PC-3 (cell line): Measurements from ENCODE around the gene AP1M1. TPM values are rescaled to one million over a fixed set of nuclear protein-coding genes. Genes with fewer than 3 reads are reported as not detected.

Experiments used
- ATAC-seq: fragments of 200-7000 bp; cut with Tn5 transposase; 2 replicates; pipeline ENCODE4 v1.9.1; 2020; ENCODE audit warnings: mild to moderate bottlenecking, moderate library complexity
- BruUV-seq: library from RNA; stranded (reverse); fragments of 400-500 nt; replicated peaks from 2 replicates; lab custom pipeline; 2021; lab: Mats Ljungman, UMichigan
- CTCF ChIA-PET: fragments of 300-600 bp; sonication (Branson Sonifier 250); formaldehyde crosslinking; loops from one replicate; lab custom pipeline; 2022; ENCODE audit warnings: antibody characterized with exemption; lab: Charles Lee
- POLR2A ChIA-PET: fragments of 300-600 bp; sonication (Branson Sonifier 250); formaldehyde crosslinking; loops from one replicate; lab custom pipeline; 2022; ENCODE audit warnings: antibody characterized with exemption; ENCODE audit not compliant: unreplicated experiment; lab: Charles Lee
- DNase-seq: peaks from one replicate; pipeline ENCODE4 v3.0.0-alpha.2; 2015
- H2AFZ ChIP-seq: fragments of 300-600 bp; sonication (generic); 2 replicates; pipeline ENCODE4 v1.6.0; 2016; ENCODE audit warnings: antibody characterized with exemption, low read length
- H3F3A ChIP-seq: fragments of 300-600 bp; sonication (generic); one replicate; pipeline ENCODE4 v1.6.0; 2017; ENCODE audit warnings: antibody characterized with exemption, low read length, control low read depth, mild to moderate bottlenecking; ENCODE audit not compliant: unreplicated experiment
- H3K27ac ChIP-seq: fragments of 300-600 bp; sonication (generic); 2 replicates; pipeline ENCODE4 v1.5.1; 2016; ENCODE audit warnings: mild to moderate bottlenecking, low read length
- H3K27me3 ChIP-seq: fragments of 300-600 bp; sonication (generic); 2 replicates; pipeline ENCODE4 v1.6.1; 2016; ENCODE audit warnings: low read length, mixed read lengths
- H3K36me3 ChIP-seq: fragments of 300-600 bp; sonication (generic); 2 replicates; pipeline ENCODE4 v1.6.1; 2016; ENCODE audit warnings: low read depth, mixed run types, low read length, mixed read lengths
- H3K4me1 ChIP-seq: fragments of 300-600 bp; sonication (generic); 2 replicates; pipeline ENCODE4 v1.5.1; 2016; ENCODE audit warnings: low read length; ENCODE audit not compliant: insufficient read depth
- H3K4me2 ChIP-seq: fragments of 300-600 bp; sonication (generic); 2 replicates; pipeline ENCODE4 v1.6.0; 2016; ENCODE audit warnings: low read length
- H3K4me3 ChIP-seq: fragments of 300-600 bp; sonication (generic); 2 replicates; pipeline ENCODE4 v1.5.1; 2016; ENCODE audit warnings: mild to moderate bottlenecking, low read length, mixed read lengths
- H3K79me2 ChIP-seq: fragments of 300-600 bp; sonication (generic); 2 replicates; pipeline ENCODE4 v1.6.1; 2017; ENCODE audit warnings: low read length, mixed read lengths
- H3K9ac ChIP-seq: fragments of 300-600 bp; sonication (generic); 2 replicates; pipeline ENCODE4 v1.6.0; 2016; ENCODE audit warnings: mild to moderate bottlenecking, low read length
- H3K9me2 ChIP-seq: fragments of 300-600 bp; sonication (generic); replicated peaks from 2 replicates; pipeline ENCODE4 v1.6.1; 2016; ENCODE audit warnings: mixed run types, low read length, mixed read lengths
- H3K9me3 ChIP-seq: fragments of 300-600 bp; sonication (generic); 2 replicates; pipeline ENCODE4 v1.6.1; 2016; ENCODE audit warnings: low read length, mixed read lengths
- H4K20me1 ChIP-seq: fragments of 300-600 bp; sonication (generic); 2 replicates; pipeline ENCODE4 v1.6.1; 2016; ENCODE audit warnings: low read length, mixed read lengths
- EZH2 ChIP-seq: fragments of 300-600 bp; sonication (generic); IDR thresholded peaks from one replicate; pipeline ENCODE4 v1.6.1; 2017; ENCODE audit warnings: antibody characterized with exemption, mild to moderate bottlenecking, low read length; ENCODE audit not compliant: unreplicated experiment
- EZH2phosphoT487 ChIP-seq: fragments of 300-600 bp; sonication (generic); IDR thresholded peaks from 2 replicates; pipeline ENCODE4 v1.6.1; 2018; ENCODE audit warnings: mild to moderate bottlenecking, antibody characterized with exemption, low read length, borderline replicate concordance
- intact Hi-C: fragments of 100-400 bp; cut with micrococcal nuclease; formaldehyde crosslinking; loops from 2 replicates; pipeline ENCODE4 v1.9.0; 2023
- total RNA-seq: library from RNA; depleted of rRNA; stranded (reverse); fragments of >200 nt; gene quantifications from 2 replicates; pipeline ENCODE4 v1.2.3, GENCODE V29; 2014
- TF ChIP-seq, protein P1 (sequence below): fragments of 300-600 bp; sonication (generic); conservative IDR thresholded peaks from 2 replicates; pipeline ENCODE4 v1.5.1; 2017; ENCODE audit warnings: antibody characterized with exemption, low read depth, mild to moderate bottlenecking, low read length

AP1M1 gene
- total RNA-seq, 1 experiment from 2014 or later = 104 TPM

DNA sequence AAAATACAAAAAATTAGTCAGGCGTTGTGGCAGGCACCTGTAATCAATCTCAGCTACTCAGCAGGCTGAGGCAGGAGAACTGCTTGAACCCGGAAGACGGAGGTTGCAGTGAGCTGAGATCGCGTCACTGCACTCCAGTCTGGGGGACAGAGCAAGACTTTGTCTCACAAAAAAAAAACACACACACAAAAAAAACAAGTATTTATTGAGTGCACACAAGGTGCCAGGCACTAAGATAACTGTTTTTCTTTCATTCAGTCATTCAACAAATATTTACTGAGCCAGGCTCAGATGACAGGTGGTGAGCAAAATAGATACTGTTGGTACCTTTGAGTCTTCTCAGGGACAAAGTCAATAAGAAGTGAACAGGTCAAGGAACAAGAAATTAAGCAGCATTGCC lies 30.7 kb upstream of the AP1M1 start:
- TF ChIP-seq, protein P1, sequence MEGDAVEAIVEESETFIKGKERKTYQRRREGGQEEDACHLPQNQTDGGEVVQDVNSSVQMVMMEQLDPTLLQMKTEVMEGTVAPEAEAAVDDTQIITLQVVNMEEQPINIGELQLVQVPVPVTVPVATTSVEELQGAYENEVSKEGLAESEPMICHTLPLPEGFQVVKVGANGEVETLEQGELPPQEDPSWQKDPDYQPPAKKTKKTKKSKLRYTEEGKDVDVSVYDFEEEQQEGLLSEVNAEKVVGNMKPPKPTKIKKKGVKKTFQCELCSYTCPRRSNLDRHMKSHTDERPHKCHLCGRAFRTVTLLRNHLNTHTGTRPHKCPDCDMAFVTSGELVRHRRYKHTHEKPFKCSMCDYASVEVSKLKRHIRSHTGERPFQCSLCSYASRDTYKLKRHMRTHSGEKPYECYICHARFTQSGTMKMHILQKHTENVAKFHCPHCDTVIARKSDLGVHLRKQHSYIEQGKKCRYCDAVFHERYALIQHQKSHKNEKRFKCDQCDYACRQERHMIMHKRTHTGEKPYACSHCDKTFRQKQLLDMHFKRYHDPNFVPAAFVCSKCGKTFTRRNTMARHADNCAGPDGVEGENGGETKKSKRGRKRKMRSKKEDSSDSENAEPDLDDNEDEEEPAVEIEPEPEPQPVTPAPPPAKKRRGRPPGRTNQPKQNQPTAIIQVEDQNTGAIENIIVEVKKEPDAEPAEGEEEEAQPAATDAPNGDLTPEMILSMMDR = no peak
- TF ChIP-seq EZH2 = no peak
- no peak for TF ChIP-seq EZH2phosphoT487
- ChIA-PET CTCF (no interaction called here), POLR2A (no interaction called here)
- ATAC-seq (no peak), DNase-seq (peak; percentile 59)
- H3K36me3 ChIP-seq = no peaks in the 10 kb centered on the region
- no TSS peak for BruUV-seq
- peaks cover 19% of the 10 kb centered on the region for H3K4me1 ChIP-seq
- intact Hi-C loops = no loop called here
- peak overlapping the region; percentile 49 for H3K27ac ChIP-seq
- H3K9me3 ChIP-seq = no peaks in the 10 kb centered on the region
- H3F3A ChIP-seq = no peaks in the 10 kb centered on the region
- no peaks in the 10 kb centered on the region for H3K79me2 ChIP-seq
- no peak overlapping the region for H2AFZ ChIP-seq
- no peak overlapping the region for H3K9ac ChIP-seq
- H3K27me3 ChIP-seq = no peaks in the 10 kb centered on the region
- no peaks in the 10 kb centered on the region for H3K9me2 ChIP-seq
- H4K20me1 ChIP-seq = no peaks in the 10 kb centered on the region
- H3K4me2 ChIP-seq = no peak overlapping the region
- H3K4me3 ChIP-seq = no peak overlapping the region

DNA sequence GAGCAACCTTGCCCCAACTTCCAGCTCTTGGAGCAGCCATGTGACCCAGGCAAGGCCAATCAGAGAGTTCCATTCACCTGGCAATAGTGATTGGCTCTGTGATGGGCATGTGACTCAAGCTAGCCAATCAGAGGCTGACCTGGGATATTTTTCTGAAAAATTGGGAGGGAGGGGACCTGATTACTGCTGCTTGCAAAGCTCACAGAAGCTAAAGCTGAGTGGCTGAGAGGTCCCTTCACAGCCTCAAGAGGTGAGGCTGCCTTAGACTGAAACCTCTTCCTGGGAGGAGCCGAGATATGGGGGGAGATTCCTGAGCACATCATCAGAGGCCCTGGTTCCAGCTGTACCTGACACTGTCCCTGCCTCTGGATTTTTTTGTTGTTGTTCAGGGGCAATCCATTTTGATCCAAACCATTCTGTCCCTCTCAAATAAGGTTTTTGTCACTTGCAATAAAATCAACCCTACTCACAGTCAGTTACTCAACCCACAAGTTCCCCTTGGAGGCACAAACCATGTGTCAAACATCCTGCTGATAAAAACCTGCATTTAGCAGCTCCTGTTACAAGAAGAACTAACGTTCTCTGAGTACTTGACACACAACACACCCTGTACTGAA lies 29.1 kb upstream of the AP1M1 start:
- intact Hi-C loops = no loop called here
- no TSS peak for BruUV-seq
- ChIA-PET CTCF (no interaction called here), POLR2A (interaction anchor here (0.7 kb wide), 1 partner anchor 101 kb away, joined by 5 read pairs; no protein-coding TSS in a partner anchor)
- Histone ChIP-seq H3K27me3 (no peaks in the 10 kb centered on the region), H4K20me1 (no peaks in the 10 kb centered on the region), H3K4me2 (no peak overlapping the region), H3K79me2 (no peaks in the 10 kb centered on the region), H3F3A (no peaks in the 10 kb centered on the region), H3K9me2 (no peaks in the 10 kb centered on the region), H3K4me1 (peaks cover 24% of the 10 kb centered on the region), H2AFZ (no peak overlapping the region), H3K4me3 (no peak overlapping the region), H3K36me3 (no peaks in the 10 kb centered on the region), H3K27ac (peak overlapping the region; percentile 59), H3K9me3 (no peaks in the 10 kb centered on the region), H3K9ac (no peak overlapping the region)
- TF ChIP-seq EZH2 (no peak), EZH2phosphoT487 (no peak)
- TF ChIP-seq, protein P1 = no peak
- peak; percentile 61 for DNase-seq
- ATAC-seq = peak; percentile 71

DNA sequence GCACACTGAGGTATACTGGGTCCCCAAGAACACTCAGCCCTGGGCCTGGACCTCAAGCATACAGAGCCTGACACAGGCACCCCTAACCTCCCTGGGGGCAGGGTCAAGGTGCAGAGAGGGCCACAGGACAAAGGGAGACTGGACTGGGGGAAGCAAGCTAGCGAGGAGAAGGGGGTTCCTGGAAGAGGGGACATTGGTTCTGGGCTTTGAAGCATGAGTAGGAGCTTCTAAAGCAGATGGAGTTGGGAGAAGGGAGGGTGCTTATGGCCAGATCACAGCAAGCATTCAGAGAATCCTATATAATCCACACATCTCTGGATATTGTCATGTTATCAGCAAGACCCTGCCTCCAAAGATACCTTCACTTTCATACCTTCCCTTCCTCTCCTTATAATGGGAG lies 27.6 kb upstream of the AP1M1 start:
- Histone ChIP-seq H3K36me3 (no peaks in the 10 kb centered on the region), H3F3A (no peaks in the 10 kb centered on the region), H4K20me1 (no peaks in the 10 kb centered on the region), H3K4me3 (no peak overlapping the region), H3K27ac (no peak overlapping the region), H3K4me2 (no peak overlapping the region), H3K27me3 (no peaks in the 10 kb centered on the region), H3K79me2 (no peaks in the 10 kb centered on the region), H3K9me2 (no peaks in the 10 kb centered on the region), H3K4me1 (peaks cover 24% of the 10 kb centered on the region), H3K9ac (no peak overlapping the region), H2AFZ (no peak overlapping the region), H3K9me3 (no peaks in the 10 kb centered on the region)
- POLR2A ChIA-PET = no interaction called here
- BruUV-seq = no TSS peak
- ATAC-seq (no peak), DNase-seq (no peak)
- CTCF ChIA-PET = no interaction called here
- TF ChIP-seq EZH2phosphoT487 (no peak), EZH2 (no peak)
- TF ChIP-seq, protein P1 = no peak
- intact Hi-C loops = no loop called here
